ENCODE measurements around the gene POLR1D. TPM values are rescaled to one million over a fixed set of nuclear protein-coding genes. Genes with fewer than 3 reads are reported as not detected.

The POLR1D gene
- total RNA-seq, 1 experiment from 2014 or later, result 75.6 TPM

DNA sequence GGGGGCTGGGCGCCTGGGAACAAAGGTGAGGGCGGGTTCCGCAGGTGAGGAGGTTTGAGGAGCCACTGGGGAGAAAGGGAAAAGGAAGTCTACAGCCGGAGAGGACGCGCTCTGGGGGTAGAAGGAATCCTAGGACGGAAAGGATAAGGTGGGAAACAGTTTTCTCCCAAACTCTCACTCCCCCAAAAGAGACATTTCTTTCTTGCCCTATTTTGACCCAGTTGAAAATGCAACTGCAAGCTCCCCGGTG lies 651 bp upstream of the POLR1D start:
- in situ Hi-C loops (cut with HindIII; ENCODE audit: low pct_unique_long_range_greater_than_20kb, low sequenced_read_pairs) (no loop called here), intact Hi-C loops (cut with micrococcal nuclease; ENCODE audit: unreplicated experiment) (no loop called here)
- no peaks in the 10 kb centered on the region for H3K9me3 ChIP-seq (ENCODE audit: control insufficient read depth, insufficient read depth, low read depth, low read length)
- peaks cover 12% of the 10 kb centered on the region for H3K36me3 ChIP-seq (ENCODE audit: control insufficient read depth, insufficient read depth, low read length)
- BruUV-seq (replicated peaks), result no TSS peak
- peak overlapping the region; percentile 85 for H3K27ac ChIP-seq (ENCODE audit: low read length)
- no peaks in the 10 kb centered on the region for H3K27me3 ChIP-seq (ENCODE audit: control insufficient read depth, insufficient read depth, low read length)
- POLR2A ChIA-PET, result no interaction called here
- TF ChIP-seq SIN3A (IDR thresholded peaks at IDR 0.05; ENCODE audit: borderline replicate concordance, insufficient read depth, low read depth, low read length) (no peak), TCF7L2 (IDR thresholded peaks at IDR 0.05; ENCODE audit: low read depth, low read length) (no peak)
- TF ChIP-seq, protein P1, sequence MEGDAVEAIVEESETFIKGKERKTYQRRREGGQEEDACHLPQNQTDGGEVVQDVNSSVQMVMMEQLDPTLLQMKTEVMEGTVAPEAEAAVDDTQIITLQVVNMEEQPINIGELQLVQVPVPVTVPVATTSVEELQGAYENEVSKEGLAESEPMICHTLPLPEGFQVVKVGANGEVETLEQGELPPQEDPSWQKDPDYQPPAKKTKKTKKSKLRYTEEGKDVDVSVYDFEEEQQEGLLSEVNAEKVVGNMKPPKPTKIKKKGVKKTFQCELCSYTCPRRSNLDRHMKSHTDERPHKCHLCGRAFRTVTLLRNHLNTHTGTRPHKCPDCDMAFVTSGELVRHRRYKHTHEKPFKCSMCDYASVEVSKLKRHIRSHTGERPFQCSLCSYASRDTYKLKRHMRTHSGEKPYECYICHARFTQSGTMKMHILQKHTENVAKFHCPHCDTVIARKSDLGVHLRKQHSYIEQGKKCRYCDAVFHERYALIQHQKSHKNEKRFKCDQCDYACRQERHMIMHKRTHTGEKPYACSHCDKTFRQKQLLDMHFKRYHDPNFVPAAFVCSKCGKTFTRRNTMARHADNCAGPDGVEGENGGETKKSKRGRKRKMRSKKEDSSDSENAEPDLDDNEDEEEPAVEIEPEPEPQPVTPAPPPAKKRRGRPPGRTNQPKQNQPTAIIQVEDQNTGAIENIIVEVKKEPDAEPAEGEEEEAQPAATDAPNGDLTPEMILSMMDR (IDR thresholded peaks at IDR 0.05), result no peak
- TF ChIP-seq, protein P2, sequence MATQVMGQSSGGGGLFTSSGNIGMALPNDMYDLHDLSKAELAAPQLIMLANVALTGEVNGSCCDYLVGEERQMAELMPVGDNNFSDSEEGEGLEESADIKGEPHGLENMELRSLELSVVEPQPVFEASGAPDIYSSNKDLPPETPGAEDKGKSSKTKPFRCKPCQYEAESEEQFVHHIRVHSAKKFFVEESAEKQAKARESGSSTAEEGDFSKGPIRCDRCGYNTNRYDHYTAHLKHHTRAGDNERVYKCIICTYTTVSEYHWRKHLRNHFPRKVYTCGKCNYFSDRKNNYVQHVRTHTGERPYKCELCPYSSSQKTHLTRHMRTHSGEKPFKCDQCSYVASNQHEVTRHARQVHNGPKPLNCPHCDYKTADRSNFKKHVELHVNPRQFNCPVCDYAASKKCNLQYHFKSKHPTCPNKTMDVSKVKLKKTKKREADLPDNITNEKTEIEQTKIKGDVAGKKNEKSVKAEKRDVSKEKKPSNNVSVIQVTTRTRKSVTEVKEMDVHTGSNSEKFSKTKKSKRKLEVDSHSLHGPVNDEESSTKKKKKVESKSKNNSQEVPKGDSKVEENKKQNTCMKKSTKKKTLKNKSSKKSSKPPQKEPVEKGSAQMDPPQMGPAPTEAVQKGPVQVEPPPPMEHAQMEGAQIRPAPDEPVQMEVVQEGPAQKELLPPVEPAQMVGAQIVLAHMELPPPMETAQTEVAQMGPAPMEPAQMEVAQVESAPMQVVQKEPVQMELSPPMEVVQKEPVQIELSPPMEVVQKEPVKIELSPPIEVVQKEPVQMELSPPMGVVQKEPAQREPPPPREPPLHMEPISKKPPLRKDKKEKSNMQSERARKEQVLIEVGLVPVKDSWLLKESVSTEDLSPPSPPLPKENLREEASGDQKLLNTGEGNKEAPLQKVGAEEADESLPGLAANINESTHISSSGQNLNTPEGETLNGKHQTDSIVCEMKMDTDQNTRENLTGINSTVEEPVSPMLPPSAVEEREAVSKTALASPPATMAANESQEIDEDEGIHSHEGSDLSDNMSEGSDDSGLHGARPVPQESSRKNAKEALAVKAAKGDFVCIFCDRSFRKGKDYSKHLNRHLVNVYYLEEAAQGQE (IDR thresholded peaks at IDR 0.05; ENCODE audit: insufficient read depth in 1 of 2, low read depth in 2 of 2, low read length in 1 of 2), result no peak
- ATAC-seq (no peak; the same call in 1 of the 2 replicates), DNase-seq (ENCODE audit: low read depth, low spot score) (no peak)
- peak overlapping the region; percentile 88 to 89 for H3K4me3 ChIP-seq (ENCODE audit: low read depth in 2 of 2, low read length in 2 of 2)
- CTCF ChIA-PET, result no interaction called here
- peaks cover 23% of the 10 kb centered on the region for H3K4me1 ChIP-seq (ENCODE audit: control insufficient read depth, insufficient read depth, low read length)

DNA sequence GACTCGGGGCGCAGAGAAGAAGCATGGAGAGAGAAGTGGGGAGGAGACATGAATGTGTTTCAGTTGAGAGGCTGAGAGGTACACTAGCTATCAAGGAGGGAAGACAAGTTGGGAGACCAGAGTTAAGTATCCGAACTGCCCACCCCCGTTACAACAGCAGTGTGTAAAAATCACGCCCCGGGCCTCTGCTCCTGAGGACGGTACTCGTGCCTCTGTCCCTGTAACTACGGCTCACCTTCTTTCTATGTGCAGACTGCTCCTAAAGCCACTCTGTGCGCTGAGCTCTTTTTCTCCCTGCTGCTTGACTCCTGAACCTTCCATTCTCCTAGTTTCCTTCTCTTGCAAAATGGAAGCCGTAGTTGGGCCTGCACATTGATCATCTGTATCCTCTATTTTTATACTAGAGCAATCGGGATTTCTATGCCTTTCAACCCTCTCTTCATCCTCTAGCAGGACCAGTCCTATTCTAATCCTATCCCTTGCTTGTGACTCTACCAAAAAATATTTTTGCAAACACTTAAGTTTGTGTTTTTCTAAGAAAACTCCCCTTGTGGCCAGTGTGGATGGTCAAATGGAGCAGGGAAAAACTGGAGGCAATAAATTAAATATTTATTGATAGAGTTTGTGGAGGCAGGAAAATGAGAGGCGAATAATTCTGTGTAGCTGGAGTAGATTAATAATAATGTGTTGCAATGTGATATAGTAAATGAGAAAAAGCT lies 569 bp downstream of the POLR1D start:
- in situ Hi-C loops (cut with HindIII; ENCODE audit: low pct_unique_long_range_greater_than_20kb, low sequenced_read_pairs) (no loop called here), intact Hi-C loops (cut with micrococcal nuclease; ENCODE audit: unreplicated experiment) (no loop called here)

More for the DNA sequence above, 569 bp downstream of the POLR1D start:
- BruUV-seq (replicated peaks), result no TSS peak
- Histone ChIP-seq H3K4me3 (ENCODE audit: low read depth in 2 of 2, low read length in 2 of 2) (peak overlapping the region; percentile 88 to 89), H3K4me1 (ENCODE audit: control insufficient read depth, insufficient read depth, low read length) (peaks cover 23% of the 10 kb centered on the region), H3K27me3 (ENCODE audit: control insufficient read depth, insufficient read depth, low read length) (no peaks in the 10 kb centered on the region), H3K27ac (ENCODE audit: low read length) (peak overlapping the region; percentile 88), H3K36me3 (ENCODE audit: control insufficient read depth, insufficient read depth, low read length) (peaks cover 12% of the 10 kb centered on the region), H3K9me3 (ENCODE audit: control insufficient read depth, insufficient read depth, low read depth, low read length) (no peaks in the 10 kb centered on the region)
- TF ChIP-seq SIN3A (IDR thresholded peaks at IDR 0.05; ENCODE audit: borderline replicate concordance, insufficient read depth, low read depth, low read length), result no peak
- no peak for TF ChIP-seq POLR2AphosphoS5 (IDR thresholded peaks at IDR 0.05; ENCODE audit: low read depth, low read length)
- TF ChIP-seq TCF7L2 (IDR thresholded peaks at IDR 0.05; ENCODE audit: low read depth, low read length), result no peak
- TF ChIP-seq, protein P1 (IDR thresholded peaks at IDR 0.05), result no peak; the same call in 1 of the 2 replicates
- TF ChIP-seq, protein P2 (IDR thresholded peaks at IDR 0.05; ENCODE audit: insufficient read depth in 1 of 2, low read depth in 2 of 2, low read length in 1 of 2), result no peak
- POLR2A ChIA-PET, result no interaction called here
- DNase-seq (ENCODE audit: low read depth, low spot score), result no peak
- CTCF ChIA-PET, result no interaction called here
- no peak for ATAC-seq

All from Panc1 (cell line).